GM12873 (cell line): ENCODE results near the gene NPSR1.

Experiments used
- TF ChIP-seq, protein P1 (sequence below): IDR thresholded peaks from 2 replicates; pipeline ENCODE4 v1.5.1; 2012; ENCODE audit warnings: low read depth, mild to moderate bottlenecking, moderate library complexity, low read length, control low read depth; ENCODE audit not compliant: insufficient read depth; ENCODE audit errors: missing control alignments

NPSR1 gene

GRCh38 chr7:34723338-34723737, 65.3 kb downstream of the NPSR1 start:
- TF ChIP-seq, protein P1, sequence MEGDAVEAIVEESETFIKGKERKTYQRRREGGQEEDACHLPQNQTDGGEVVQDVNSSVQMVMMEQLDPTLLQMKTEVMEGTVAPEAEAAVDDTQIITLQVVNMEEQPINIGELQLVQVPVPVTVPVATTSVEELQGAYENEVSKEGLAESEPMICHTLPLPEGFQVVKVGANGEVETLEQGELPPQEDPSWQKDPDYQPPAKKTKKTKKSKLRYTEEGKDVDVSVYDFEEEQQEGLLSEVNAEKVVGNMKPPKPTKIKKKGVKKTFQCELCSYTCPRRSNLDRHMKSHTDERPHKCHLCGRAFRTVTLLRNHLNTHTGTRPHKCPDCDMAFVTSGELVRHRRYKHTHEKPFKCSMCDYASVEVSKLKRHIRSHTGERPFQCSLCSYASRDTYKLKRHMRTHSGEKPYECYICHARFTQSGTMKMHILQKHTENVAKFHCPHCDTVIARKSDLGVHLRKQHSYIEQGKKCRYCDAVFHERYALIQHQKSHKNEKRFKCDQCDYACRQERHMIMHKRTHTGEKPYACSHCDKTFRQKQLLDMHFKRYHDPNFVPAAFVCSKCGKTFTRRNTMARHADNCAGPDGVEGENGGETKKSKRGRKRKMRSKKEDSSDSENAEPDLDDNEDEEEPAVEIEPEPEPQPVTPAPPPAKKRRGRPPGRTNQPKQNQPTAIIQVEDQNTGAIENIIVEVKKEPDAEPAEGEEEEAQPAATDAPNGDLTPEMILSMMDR, result no peak

GRCh38 chr7:34723866-34724490, 66.0 kb downstream of the NPSR1 start:
- TF ChIP-seq, protein P1, result no peak

DNA sequence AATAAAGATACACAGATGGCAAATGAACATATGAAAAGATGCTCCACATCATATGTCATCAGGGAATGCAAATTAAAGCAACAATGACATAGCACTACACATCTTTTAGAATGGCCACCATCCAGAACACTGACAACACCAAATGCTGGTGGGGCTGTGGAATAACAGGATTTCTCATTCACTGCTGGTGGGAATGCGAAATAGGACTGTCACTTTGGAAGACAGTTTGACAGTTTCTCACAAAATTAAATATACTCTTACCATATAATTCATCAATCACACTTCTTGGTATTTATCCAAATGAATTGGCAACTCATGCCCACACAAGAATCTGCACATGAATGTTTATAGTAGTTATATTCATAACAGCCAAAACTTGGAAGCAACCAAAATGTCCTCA, 68.2 kb downstream of the NPSR1 start:
- TF ChIP-seq, protein P1, result no peak

- TF ChIP-seq, protein P1, result no peak
These were observed 69.5 kb downstream of the NPSR1 start for GRCh38 chr7:34727464-34727995.

DNA sequence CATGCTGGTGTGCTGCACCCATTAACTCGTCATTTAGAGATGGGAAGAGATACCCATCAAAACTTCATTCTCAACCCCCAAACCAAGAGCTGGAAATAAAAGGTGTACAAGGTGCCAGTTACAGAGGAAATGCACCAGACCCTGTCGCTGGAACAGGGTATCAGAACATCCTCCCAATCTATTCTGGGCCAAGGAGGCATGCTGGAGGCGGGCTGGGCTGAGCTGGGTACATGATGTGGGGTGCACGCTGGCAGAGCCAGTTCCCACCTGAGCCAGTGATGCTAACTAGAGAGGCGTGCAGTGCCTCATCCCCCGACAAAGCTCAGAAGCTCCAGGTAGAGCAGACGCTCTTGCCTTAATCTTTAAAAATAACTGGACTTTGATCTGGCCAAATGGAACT, 70.1 kb downstream of the NPSR1 start:
- TF ChIP-seq, protein P1, result no peak

- TF ChIP-seq, protein P1, result no peak
These were observed 76.8 kb downstream of the NPSR1 start for GRCh38 chr7:34734771-34735170.

- TF ChIP-seq, protein P1, result no peak
These were observed 77.5 kb downstream of the NPSR1 start for GRCh38 chr7:34735526-34735925.
